Measurements from ENCODE around the gene RRP1. TPM values are rescaled to one million over a fixed set of nuclear protein-coding genes. Genes with fewer than 3 reads are reported as not detected.

Gene RRP1
- total RNA-seq, 4 donors from 2014 or later, result 19.0 to 25.2 (median 20.8) TPM

GRCh38 chr21:43743947-43744346, 45.4 kb upstream of the RRP1 start:
- TF ChIP-seq CTCF (IDR thresholded peaks at IDR 0.05) (no peak), POLR2A (IDR thresholded peaks at IDR 0.05) (no peak), POLR2AphosphoS5 (IDR thresholded peaks at IDR 0.05) (no peak), EP300 (IDR thresholded peaks at IDR 0.05) (no peak)
- no peaks in the 10 kb centered on the region for H3K27me3 ChIP-seq
- H3K4me1 ChIP-seq, result peaks cover 0 to 4% (median 0%) of the 10 kb centered on the region in 3 donors
- ATAC-seq, result no peak
- no peak overlapping the region for H3K27ac ChIP-seq
- H3K4me3 ChIP-seq, result no peak overlapping the region
- no peaks in the 10 kb centered on the region for H3K9me3 ChIP-seq
- WGBS, 2 donors (ENCODE audit: low coverage in 1 of 2), result no CpG with 5 or more reads among the region's 8 CpGs
- peaks cover 0 to 73% of the 10 kb centered on the region in 2 donors for H3K36me3 ChIP-seq

GRCh38 chr21:43744725-43745124, 44.7 kb upstream of the RRP1 start:
- TF ChIP-seq POLR2AphosphoS5 (IDR thresholded peaks at IDR 0.05) (no peak), POLR2A (IDR thresholded peaks at IDR 0.05) (no peak), CTCF (IDR thresholded peaks at IDR 0.05) (no peak), EP300 (IDR thresholded peaks at IDR 0.05) (no peak)
- Histone ChIP-seq H3K27me3 (no peaks in the 10 kb centered on the region), H3K36me3 (peaks cover 0 to 80% of the 10 kb centered on the region in 2 donors), H3K4me3 (no peak overlapping the region), H3K9me3 (no peaks in the 10 kb centered on the region), H3K4me1 (peaks cover 0 to 4% (median 0%) of the 10 kb centered on the region in 3 donors), H3K27ac (no peak overlapping the region)
- 87 to 91% methylated on average over 5 to 13 of the region's 18 CpGs for WGBS, 2 donors (ENCODE audit: low coverage in 1 of 2)
- ATAC-seq, result no peak

- H3K27ac ChIP-seq, result no peak overlapping the region
- H3K4me1 ChIP-seq, result no peaks in the 10 kb centered on the region
- H3K4me3 ChIP-seq, result no peak overlapping the region
- H3K36me3 ChIP-seq, result peaks cover 0 to 92% of the 10 kb centered on the region in 2 donors
- no peak for ATAC-seq
- TF ChIP-seq POLR2AphosphoS5 (IDR thresholded peaks at IDR 0.05) (no peak), CTCF (IDR thresholded peaks at IDR 0.05) (no peak), POLR2A (IDR thresholded peaks at IDR 0.05) (no peak), EP300 (IDR thresholded peaks at IDR 0.05) (no peak)
- 87 to 98% methylated on average over 6 to 13 of the region's 16 CpGs for WGBS, 2 donors (ENCODE audit: low coverage in 1 of 2)
- no peaks in the 10 kb centered on the region for H3K9me3 ChIP-seq
- no peaks in the 10 kb centered on the region for H3K27me3 ChIP-seq
Observed at GRCh38 chr21:43745772-43746517, 43.4 kb upstream of the RRP1 start.

GRCh38 chr21:43748622-43749021, 40.8 kb upstream of the RRP1 start:
- Histone ChIP-seq H3K36me3 (peaks cover 0 to 98% of the 10 kb centered on the region in 2 donors), H3K27ac (no peak overlapping the region), H3K4me1 (no peaks in the 10 kb centered on the region), H3K4me3 (no peak overlapping the region), H3K27me3 (no peaks in the 10 kb centered on the region), H3K9me3 (no peaks in the 10 kb centered on the region)
- TF ChIP-seq CTCF (IDR thresholded peaks at IDR 0.05) (no peak), EP300 (IDR thresholded peaks at IDR 0.05) (no peak), POLR2AphosphoS5 (IDR thresholded peaks at IDR 0.05) (no peak), POLR2A (IDR thresholded peaks at IDR 0.05) (no peak)
- WGBS, 2 donors (ENCODE audit: low coverage in 1 of 2), result 94 to 97% methylated on average over 4 to 6 of the region's 17 CpGs
- ATAC-seq, result no peak

GRCh38 chr21:43749651-43750262, 39.6 kb upstream of the RRP1 start:
- Histone ChIP-seq H3K9me3 (no peaks in the 10 kb centered on the region), H3K36me3 (peaks cover 0 to 98% of the 10 kb centered on the region in 2 donors), H3K4me3 (no peak overlapping the region), H3K4me1 (no peaks in the 10 kb centered on the region), H3K27ac (no peak overlapping the region), H3K27me3 (no peaks in the 10 kb centered on the region)
- TF ChIP-seq CTCF (IDR thresholded peaks at IDR 0.05) (no peak), POLR2A (IDR thresholded peaks at IDR 0.05) (no peak), EP300 (IDR thresholded peaks at IDR 0.05) (no peak), POLR2AphosphoS5 (IDR thresholded peaks at IDR 0.05) (no peak)
- no CpG with 5 or more reads among the region's 18 CpGs for WGBS, 2 donors (ENCODE audit: low coverage in 1 of 2)
- no peak for ATAC-seq
